Vagina (tissue), 2 donors: ENCODE results near the gene PLCB1.

Source experiments
- CTCF ChIP-seq, 3 experiments: fragments of 450-650 bp in 2 of 3; fragments of 200-600 bp in 1 of 3; sonication (generic) in 1 of 3; IDR thresholded peaks; one replicate each; pipeline ENCODE4 v1.5.1; 2017 to 2019; ENCODE audit warnings: antibody characterized with exemption in 3 of 3, mild to moderate bottlenecking in 2 of 3, moderate library complexity in 2 of 3
- POLR2A ChIP-seq, 2 donors: fragments of 450-650 bp; IDR thresholded peaks; one replicate each; pipeline ENCODE4 v1.6.1; 2017; ENCODE audit warnings: antibody characterized with exemption in 2 of 2, mild to moderate bottlenecking in 2 of 2, moderate library complexity in 2 of 2
- POLR2AphosphoS5 ChIP-seq, 2 donors: sonication (generic); formaldehyde crosslinking; IDR thresholded peaks; one replicate each; pipeline ENCODE4 v1.9.0; 2017; ENCODE audit warnings: antibody characterized with exemption in 2 of 2, mild to moderate bottlenecking in 2 of 2, low read depth in 1 of 2; ENCODE audit not compliant: insufficient read depth in 1 of 2

- TF ChIP-seq CTCF (IDR thresholded peaks at IDR 0.05) (no peak), POLR2A (IDR thresholded peaks at IDR 0.05) (no peak), POLR2AphosphoS5 (IDR thresholded peaks at IDR 0.05; ENCODE audit: insufficient read depth in 1 of 2, low read depth in 1 of 2) (no peak)
These were observed 24.4 kb downstream of the PLCB1 start for GRCh38 chr20:8156235-8157079.
